Nephron progenitor cell (in vitro differentiated cells): ENCODE measurements around the gene CHMP1B.

ENCODE experiments used
- DNase-seq: peaks from one replicate; pipeline ENCODE4 v3.0.0; 2021
- H3K27ac Mint-ChIP-seq: 2 replicates; pipeline ENCODE4 v1.8.0; 2021; ENCODE audit warnings: mild to moderate bottlenecking, moderate library complexity, mixed read lengths
- H3K27me3 Mint-ChIP-seq: 2 replicates; pipeline ENCODE4 v1.8.0; 2021; ENCODE audit warnings: mild to moderate bottlenecking, low read depth, mixed read lengths; ENCODE audit not compliant: poor library complexity
- H3K36me3 Mint-ChIP-seq: 2 replicates; pipeline ENCODE4 v1.8.0; 2021; ENCODE audit warnings: low read depth, mixed read lengths
- H3K4me1 Mint-ChIP-seq: 2 replicates; pipeline ENCODE4 v1.8.0; 2021; ENCODE audit warnings: mixed read lengths
- H3K4me3 Mint-ChIP-seq: 2 replicates; pipeline ENCODE4 v1.8.0; 2021; ENCODE audit warnings: mild to moderate bottlenecking, moderate library complexity, mixed read lengths
- H3K9me3 Mint-ChIP-seq: 2 replicates; pipeline ENCODE4 v1.8.0; 2021; ENCODE audit warnings: mild to moderate bottlenecking, moderate library complexity, mixed read lengths
- TF ChIP-seq, protein P1 (sequence below): fragments of 200-600 bp; sonication (generic); IDR thresholded peaks from 2 replicates; pipeline ENCODE4 v1.5.0; 2021; ENCODE audit warnings: antibody characterized with exemption

The CHMP1B gene

DNA sequence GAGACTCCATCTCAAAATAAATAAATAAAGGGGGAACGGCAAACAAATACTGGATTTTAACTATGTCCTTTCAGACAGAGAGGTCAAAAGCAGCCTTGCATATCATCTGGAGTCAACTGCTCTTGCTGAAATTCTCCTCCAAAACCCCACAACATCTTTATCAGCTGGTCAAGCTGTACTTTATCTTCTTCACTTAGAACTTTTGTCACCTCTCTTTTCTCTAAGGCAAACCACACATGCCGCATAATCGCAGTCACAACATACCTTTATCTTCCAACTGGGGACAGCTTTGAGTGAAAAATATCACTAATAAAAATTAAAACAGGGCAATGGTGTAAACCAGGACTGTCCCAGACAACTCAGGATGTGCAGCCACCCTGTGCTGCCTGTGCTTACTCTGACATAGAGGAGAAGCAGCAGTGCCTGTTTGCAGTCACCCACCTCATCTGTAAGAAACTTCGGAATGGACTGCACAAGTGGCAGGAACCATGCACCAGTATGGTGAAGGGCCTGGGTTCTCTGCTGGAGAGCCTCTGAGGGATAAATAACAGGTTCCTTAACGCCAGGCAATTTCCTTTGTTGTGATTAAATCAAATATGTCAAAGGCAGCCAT, 50.7 kb downstream of the CHMP1B start:
- H3K27ac Mint-ChIP-seq, result no peak overlapping the region
- TF ChIP-seq, protein P1, sequence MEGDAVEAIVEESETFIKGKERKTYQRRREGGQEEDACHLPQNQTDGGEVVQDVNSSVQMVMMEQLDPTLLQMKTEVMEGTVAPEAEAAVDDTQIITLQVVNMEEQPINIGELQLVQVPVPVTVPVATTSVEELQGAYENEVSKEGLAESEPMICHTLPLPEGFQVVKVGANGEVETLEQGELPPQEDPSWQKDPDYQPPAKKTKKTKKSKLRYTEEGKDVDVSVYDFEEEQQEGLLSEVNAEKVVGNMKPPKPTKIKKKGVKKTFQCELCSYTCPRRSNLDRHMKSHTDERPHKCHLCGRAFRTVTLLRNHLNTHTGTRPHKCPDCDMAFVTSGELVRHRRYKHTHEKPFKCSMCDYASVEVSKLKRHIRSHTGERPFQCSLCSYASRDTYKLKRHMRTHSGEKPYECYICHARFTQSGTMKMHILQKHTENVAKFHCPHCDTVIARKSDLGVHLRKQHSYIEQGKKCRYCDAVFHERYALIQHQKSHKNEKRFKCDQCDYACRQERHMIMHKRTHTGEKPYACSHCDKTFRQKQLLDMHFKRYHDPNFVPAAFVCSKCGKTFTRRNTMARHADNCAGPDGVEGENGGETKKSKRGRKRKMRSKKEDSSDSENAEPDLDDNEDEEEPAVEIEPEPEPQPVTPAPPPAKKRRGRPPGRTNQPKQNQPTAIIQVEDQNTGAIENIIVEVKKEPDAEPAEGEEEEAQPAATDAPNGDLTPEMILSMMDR, result no peak
- peaks cover 12% of the 10 kb centered on the region for H3K4me1 Mint-ChIP-seq
- H3K36me3 Mint-ChIP-seq, result peaks cover 10% of the 10 kb centered on the region
- H3K9me3 Mint-ChIP-seq, result no peaks in the 10 kb centered on the region
- peaks cover 4% of the 10 kb centered on the region for H3K27me3 Mint-ChIP-seq
- H3K4me3 Mint-ChIP-seq, result no peak overlapping the region
- no peak for DNase-seq

DNA sequence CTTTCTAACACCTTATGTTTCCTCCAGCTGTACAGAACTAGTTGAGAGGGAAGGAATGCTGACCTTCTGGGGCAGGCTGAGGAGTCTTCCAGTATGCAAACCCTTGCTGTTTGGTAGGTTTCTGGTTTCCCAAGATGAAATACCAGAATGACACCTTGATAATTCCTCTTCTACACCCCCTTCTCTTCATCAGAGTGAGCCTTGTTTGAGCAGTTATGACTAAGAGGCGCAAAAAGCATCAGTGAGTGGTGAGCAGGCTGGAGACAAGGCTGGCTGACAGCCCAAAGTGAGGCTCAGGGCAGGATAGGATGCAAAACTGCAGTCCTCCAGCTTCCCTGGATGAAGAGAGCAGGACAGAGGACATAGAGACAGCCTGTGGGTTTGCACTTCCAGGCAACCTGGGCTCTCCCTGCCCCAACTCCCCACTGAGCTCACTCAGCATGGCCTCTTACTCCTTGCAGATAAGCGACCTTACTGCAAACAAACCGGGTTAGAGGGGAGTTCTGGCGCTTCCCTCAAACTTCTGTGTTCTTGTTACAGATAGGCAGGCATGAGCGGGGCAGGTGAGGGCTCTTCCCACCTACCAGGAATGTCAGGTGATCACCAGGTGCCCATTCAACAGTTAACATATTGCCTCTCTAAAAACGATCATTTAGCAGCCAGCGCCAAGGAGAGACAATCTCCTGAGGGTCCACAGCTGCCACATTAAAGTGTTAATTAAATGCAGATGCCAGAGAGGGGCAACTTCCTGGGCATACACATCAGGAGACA, 51.5 kb downstream of the CHMP1B start:
- no peak for DNase-seq
- Mint-ChIP-seq H3K4me3 (no peak overlapping the region), H3K4me1 (peaks cover 20% of the 10 kb centered on the region), H3K27ac (no peak overlapping the region), H3K36me3 (peaks cover 10% of the 10 kb centered on the region), H3K9me3 (no peaks in the 10 kb centered on the region), H3K27me3 (peaks cover 4% of the 10 kb centered on the region)
- TF ChIP-seq, protein P1, result no peak
